Measurements from ENCODE around the gene C7.

C7 gene

DNA sequence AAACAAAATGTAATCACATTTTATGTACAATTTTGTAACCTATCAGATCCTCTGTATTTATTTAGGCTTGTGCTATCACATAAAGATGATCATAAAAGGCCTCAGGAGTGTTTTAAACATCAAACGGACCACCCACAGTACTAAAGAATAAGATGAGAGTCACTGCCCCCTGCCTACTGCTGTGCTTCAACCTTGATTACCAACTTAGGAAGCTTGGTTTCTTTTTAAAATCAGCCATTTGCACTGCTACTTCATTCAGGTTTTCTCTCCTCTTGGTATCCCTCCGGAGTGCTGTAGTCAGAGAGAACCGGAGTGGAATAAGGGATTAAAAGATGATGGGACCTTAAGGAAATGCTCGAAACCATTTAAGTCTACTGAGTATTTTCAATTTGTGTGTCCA is 6.9 kb downstream of the C7 start:
- DNase-seq (ENCODE audit: low read depth) = no peak

DNA sequence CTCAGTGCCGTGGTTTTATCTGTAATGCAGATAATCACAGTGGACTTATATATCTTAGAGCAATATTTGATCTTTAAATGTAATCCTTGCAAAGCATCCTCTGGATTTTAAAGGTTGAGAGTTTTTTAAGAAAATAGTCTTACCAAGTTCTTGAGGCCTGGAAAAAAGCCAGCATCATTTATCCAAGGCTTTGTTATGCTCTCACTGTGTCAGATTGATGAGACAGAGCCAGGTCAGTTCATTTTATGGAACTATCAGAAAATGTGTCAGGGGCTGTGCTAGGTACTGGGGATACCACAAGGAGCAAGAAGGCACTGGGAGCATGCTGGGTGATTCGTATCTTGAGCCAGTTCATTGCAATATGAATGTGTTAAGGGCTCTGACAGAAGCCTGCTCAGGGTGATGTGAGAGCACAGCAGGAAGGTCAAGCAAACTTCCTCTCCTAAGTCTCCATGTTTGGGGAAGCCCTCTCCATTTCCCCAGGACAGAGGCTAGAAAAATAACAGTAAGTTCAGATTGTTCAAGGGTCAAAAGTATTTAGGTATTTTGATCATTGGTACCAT is 19.7 kb downstream of the C7 start:
- no peak for DNase-seq (ENCODE audit: low read depth)

DNA sequence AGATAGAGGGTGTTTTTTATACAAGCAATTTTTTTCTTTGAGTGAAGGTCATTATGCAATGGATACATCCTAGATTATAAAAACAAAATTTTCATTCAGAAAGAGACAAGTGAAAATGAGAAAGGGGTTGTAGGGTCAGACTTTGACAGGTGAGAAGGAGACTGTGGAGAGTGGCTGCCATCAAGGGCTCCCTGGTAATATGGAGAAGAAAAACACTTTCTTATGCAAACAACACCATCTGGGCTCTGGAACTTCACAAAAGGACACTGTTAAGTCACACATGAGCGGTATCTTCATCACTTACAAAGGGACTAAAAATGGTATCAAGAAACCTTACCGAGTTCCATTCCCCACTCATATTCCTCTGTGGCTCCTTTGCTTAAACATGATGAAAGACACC is 23.5 kb downstream of the C7 start:
- DNase-seq (ENCODE audit: low read depth) = no peak

DNA sequence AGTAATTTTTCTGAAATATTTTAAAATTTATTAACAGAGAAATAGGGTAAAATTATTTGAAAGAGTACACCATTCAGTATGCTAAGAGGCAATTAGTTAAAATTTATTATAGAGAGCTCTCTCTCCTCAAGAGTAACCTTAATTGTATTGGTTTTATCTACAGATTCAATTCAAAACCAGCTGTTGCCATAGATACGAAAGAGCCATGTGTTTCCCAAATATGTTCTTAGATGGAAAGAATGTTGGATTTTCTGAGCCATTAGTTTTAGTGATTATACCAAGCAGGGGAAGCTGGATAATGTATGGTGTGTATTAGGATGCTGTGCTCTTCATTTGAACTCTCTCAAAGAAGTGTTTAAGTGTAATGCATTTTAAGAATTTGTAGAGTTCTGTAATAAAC is 27.8 kb downstream of the C7 start:
- no peak for DNase-seq (ENCODE audit: low read depth)

DNA sequence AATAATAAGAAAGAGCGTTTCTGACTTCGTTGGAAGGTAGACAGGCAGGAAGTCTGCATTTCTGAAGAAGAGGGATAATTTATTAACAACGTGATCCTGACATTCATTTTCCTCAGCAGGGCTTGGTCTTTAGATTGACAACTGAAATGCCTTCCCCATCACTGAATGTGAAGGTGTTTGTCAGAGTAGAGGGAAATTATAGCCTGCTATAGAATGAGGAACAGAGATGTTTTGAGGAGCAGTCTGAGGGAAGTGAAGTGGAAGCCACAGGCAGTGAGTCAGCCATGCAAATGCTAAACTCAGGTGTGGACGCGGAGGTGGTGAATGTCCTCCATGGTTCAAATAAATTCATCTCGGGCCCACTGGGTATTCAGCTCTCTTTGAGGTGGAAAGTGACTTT is 30.5 kb downstream of the C7 start:
- DNase-seq (ENCODE audit: low read depth) = no peak

DNA sequence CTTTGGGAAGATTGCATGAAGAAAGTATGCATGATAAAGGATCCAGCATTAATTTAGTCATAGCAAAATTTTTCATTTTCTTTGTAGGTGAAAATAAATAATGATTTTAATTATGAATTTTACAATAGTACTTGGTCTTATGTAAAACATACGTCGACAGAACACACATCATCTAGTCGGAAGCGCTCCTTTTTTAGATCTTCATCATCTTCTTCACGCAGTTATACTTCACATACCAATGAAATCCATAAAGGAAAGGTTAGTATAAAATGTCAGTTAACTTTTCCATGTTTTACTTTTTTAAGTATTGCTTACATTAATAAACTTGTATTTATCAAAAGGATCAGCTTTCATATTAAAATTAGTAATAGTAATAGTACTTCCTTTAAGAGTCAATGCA is 35.8 kb downstream of the C7 start:
- no peak for DNase-seq (ENCODE audit: low read depth)

DNA sequence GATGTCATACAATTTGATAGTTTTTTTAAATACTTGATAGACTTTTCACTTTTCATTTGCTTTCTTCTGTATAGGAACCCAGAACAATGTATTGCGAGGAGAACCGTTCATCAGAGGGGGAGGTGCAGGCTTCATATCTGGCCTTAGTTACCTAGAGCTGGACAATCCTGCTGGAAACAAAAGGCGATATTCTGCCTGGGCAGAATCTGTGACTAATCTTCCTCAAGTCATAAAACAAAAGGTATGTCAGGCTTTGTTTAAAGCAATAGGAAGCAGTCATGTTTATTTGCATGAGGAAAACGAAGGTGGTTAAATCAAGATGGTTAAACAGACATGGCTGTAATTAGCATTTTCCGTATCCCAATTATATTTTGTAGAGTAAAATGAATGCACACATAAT is 46.0 kb downstream of the C7 start:
- DNase-seq (ENCODE audit: low read depth) = no peak

DNA sequence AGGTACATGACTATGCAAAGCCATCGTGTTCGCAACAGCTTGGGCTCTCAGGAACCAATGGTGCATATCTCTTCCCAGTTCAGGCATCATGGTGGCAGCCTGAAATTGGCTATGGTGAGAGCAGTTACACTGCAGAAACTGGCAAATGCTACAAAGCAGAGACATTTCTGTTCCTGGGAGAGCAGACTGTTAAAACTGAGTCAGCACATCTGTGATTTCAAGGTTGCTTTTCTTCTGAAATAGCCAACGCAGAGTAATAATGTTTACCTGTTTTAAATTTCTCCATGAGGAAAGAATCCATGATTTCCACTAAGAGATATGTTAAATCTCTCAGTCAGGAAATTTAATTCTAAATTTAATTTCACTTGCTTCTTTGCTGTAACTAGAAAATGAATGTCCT is 47.8 kb downstream of the C7 start:
- DNase-seq (ENCODE audit: low read depth) = no peak

DNA sequence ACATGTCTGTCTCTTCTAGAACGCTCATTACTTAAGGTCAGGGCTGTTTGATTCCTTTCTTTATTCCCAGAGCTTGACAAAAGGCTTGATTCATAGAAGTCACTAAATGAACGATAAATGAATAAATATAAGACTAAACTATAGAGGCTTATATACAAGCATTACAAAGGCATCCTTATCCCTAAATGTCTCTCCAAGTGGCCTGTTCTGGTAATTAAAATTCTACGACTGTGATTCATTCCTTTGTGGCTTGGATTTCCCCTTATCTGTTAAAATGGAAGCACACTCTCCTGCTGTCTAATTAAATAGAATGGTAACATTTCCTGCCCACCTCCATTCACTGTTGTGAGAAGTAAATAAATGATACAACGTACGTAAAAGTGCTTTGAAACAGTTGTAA is 49.5 kb downstream of the C7 start:
- DNase-seq (ENCODE audit: low read depth) = peak; percentile 7

DNA sequence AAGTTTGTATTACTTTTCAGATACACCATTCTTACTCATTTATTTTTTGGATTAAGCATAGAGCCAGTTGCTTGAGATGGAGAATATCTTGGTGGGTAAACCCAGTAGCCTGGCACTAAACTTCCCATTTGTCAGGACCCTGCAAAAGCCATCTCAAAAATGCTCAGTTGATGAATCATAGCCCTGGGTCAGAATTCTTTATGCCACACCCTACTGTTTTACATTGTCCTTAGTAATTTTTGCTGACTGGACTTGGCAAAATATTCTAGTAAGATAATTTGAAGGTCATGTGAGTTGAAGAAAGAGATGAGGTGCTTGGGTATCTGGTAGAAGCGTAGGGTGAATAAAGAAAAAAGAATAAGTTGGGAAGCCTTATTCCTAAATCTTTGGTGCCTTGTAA is 50.7 kb downstream of the C7 start:
- DNase-seq (ENCODE audit: low read depth) = peak; percentile 22

DNA sequence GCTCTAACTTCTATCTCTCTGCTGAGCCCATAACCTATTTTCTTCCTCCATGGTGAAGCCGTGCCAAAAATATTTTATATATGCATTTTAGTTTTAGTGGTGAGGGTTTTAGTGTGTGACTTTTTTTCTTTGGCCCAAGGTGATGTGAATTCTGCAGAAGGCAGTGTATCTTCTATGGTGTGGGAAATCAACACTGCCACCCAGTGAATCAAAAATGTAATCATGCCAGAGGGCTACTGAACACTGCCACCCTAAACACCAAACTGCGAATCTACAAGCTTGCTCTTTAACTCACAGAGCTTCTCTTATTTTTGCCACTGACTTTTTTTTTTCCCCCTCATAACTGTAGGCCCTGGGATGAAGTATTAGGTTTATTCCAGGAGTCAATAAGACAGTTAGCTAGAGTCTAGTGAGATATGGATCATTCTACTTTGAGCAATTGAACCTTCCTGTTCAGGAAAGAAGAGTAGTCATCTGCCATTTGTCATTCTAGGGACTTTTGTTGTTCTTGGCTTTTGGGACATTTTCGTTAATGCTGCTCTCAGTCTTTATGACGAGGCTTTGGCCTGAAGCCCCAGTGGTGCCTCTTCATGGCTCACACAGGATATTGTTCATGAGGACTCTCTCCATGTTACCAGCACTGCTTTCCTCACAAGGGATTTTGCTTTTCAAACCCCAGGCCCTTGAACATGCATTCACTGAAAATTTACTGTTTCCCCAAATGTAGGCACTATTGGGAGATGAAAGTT is 53.1 kb downstream of the C7 start:
- DNase-seq (ENCODE audit: low read depth) = no peak

DNA sequence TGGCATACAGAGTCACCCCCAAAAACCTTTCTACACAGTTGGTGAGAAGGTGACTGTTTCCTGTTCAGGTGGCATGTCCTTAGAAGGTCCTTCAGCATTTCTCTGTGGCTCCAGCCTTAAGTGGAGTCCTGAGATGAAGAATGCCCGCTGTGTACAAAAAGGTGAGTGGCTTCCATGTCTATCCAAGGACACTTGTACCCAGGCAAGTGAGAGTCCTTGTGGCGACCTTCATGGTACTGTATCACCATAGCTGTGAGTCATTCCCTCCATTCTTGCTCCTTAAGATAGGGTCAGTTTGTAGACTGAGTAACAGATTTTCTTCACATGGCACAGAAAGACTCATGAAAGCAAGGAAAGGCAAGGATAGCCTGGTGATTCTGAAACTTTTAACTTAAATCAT is 63.1 kb downstream of the C7 start:
- DNase-seq (ENCODE audit: low read depth) = no peak

DNA sequence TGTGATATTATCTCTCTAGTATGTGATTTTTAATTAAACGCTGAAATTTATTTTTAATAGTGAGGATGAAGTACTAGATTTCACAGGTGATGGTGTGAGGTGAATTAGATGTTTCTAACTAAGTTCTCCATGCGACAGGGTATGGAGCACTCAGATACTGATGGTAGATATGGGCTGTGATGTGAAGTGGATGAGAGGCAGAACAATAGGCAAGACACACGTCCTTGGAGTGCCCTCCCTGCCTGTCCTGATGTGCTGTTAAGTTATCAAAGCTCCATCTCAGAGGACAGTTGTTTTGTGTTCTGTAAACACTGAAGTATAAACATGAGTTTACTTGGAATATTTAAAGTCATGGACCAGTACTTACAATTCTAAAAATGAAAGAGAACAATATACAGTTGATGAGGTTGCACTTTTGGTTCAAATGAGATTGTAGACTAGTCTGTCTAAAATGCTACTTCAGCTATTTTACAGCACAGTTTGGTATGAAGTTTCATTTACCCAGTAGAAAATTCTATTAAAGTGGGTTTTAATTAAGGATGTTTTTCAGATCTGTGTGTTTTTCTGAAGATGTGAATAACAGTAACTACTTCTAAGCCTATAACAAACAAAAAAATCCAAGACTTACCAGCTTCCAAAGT is 64.2 kb downstream of the C7 start:
- no peak for DNase-seq (ENCODE audit: low read depth)

DNA sequence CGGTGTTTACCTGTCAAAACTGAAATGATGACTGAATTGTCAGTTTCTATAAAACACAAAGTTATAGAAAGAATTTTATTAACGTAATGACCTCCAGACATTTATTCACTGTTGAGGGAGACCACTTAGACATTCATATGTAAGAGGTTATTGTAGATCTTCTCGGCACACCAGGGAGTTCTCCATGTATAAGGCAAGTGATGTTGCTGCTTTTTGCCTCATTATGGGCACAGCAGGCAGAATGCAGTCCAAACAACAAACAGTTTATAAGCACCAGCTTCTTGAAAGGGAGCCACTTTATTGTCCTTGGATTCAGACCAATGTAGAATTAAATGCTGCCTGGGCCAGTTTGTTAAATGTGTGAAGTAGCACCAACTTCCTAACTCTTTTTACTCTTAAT is 66.7 kb downstream of the C7 start:
- DNase-seq (ENCODE audit: low read depth) = no peak

DNA sequence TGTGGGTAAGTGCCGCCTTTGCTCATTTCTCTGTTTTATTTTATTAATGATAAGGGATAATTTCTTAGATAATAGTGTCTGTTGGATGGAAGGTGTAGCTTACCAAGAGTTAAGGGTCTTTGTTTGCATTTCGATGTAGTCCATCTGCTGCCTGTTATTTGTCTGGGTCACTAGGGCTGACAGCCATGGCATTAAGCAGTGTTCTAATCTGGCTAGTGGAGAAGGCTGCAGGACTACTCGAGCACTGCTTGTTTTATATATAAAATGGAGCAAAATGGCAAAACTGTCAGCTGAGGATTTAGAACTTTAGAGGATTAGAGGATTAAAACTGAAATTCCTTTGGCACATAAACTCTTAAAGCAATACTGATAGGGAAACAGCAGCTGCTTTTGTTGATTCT is 67.5 kb downstream of the C7 start:
- no peak for DNase-seq (ENCODE audit: low read depth)

DNA sequence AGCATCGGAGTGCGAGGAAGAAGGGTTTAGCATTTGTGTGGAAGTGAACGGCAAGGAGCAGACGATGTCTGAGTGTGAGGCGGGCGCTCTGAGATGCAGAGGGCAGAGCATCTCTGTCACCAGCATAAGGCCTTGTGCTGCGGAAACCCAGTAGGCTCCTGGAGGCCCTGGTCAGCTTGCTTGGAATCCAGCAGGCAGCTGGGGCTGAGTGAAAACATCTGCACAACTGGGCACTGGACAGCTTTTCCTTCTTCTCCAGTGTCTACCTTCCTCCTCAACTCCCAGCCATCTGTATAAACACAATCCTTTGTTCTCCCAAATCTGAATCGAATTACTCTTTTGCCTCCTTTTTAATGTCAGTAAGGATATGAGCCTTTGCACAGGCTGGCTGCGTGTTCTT is 72.1 kb downstream of the C7 start:
- no peak for DNase-seq (ENCODE audit: low read depth)

DNA sequence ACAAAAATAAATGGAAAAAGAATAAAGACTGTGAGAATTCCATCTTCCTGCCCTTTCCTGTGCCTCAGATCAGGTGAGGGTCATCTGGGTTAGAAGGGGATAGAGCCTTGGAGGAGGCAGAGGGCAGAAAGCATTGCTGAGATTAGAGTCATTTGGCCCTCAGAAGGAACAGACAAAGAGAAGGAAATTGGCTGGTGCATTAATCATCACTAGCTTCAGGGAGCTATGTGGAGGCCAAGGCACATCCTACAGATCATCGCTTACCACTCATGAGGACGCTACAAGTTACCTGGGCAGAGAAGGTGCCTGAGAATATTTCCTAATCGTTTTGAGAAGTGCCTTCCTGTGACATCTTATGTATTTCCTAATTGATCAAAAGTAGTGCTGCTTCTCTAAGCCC is 74.5 kb downstream of the C7 start:
- peak; percentile 40 for DNase-seq (ENCODE audit: low read depth)

DNA sequence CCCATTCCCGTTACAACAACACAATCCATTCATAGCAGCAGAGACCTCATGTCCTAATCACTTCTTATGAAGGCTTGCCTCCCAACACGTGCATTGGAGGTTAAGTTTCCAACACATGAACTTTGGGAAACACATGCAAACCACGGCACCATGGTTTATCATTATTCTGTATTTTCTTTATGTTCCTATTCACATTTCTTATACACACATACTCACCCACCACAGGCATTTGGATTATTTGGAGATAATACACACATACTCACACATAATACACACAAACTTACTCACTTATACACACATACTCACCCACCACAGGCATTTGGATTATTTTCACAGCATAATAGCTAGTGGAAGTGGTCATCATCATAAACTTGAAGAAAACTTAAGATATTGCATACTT is 75.6 kb downstream of the C7 start:
- DNase-seq (ENCODE audit: low read depth) = peak; percentile 65

DNA sequence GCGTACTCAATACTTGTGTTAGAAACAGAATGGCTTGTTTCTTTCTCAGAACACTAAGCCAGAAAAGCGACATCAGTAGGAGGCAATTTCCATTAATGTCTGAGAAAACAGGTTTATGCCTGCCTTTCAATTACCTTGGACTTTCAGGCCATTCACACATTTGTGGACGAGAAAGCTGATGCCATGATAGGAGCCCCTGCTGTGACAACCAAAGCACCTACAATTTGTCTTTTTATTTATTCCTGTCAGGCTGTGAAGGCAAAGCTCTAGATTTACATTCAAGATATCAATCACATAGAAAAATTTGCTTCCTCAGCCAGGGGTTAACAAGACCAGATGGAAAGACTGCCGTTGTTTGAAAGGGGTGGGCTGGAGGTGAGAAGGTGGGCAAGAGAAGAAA is 76.2 kb downstream of the C7 start:
- no peak for DNase-seq (ENCODE audit: low read depth)

DNA sequence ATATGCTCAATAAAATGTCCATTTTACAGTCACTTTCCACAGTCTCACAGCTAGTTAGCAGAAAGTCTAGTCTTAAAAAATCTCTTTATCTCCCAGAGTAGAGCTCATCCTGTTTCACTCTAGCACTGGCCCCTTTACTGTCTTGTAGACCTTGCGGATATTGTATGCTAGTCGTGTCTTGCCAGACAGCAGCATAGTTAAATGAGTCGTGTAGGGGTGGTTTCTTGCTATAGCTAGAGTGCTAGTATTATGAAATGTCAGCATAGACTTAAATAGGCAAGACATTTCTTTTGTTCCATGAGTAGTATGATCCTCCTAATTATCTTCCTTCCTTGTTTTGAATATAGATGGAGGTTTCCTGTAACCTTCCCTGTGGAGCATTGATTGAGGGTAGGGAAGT is 77.4 kb downstream of the C7 start:
- no peak for DNase-seq (ENCODE audit: low read depth)

DNA sequence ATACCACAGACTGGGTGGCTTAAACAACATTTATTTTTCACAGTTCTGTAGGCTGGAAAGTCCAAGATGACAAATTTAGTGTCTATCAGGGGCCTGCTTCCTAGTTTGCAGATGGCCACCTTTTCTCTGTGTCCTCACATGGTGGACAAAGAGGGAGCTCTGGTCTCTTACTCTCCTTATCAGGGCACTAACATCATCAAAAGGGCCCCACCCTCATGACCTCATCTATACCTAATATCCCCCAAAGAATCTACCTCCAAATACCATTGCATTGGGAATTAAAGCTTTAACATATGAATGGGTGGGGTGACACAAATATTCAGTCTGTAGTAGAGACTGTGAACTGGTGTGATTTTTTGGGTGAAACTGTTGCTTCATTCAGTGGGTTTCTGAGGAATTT is 78.1 kb downstream of the C7 start:
- DNase-seq (ENCODE audit: low read depth) = no peak

DNA sequence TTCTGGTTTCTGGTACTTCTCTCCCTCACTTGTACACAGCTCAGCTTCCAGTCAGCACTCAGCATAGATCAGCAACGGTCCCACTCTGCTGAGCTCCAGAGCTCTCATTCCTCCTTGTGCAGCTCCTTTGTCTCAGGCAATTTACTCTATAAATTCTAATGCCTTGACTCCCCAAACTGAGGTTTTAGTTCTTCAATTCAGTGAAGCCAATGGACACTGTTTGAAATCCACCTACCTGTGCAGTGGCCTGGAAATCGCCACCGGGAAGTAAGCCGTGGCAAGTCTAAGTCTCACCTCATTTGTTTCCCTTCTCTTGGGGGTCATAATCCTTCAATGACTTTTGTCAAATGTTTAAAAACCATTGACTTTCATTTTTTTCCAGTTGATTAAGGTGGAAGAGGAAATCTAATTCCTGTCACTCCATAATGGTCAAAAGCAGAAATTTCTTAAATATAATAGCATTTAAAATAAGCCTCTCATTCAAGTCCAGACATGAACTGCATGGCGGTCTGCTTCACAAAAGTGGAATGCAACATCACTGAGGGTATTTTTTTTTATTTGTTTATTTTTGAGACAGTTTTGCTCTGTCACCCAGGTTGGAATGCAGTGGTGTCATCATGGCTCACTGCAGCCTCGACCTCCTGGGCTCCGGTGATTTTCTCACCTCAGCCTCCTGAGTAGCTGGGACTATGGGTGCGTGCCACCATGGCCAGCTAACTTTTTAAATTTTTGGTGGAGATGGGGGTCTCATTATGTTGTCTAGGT is 79.6 kb downstream of the C7 start:
- peak; percentile 39 for DNase-seq (ENCODE audit: low read depth)

Measured in ELR (cell line).